Endothelial cell (in vitro differentiated cells): ENCODE data around the gene MEN1. TPM values are rescaled to one million over a fixed set of nuclear protein-coding genes. Genes with fewer than 3 reads are reported as not detected.

Experiments used
- DNase-seq: peaks from one replicate; pipeline ENCODE4 v3.0.0; 2021; ENCODE audit warnings: low spot score
- H3K27ac Mint-ChIP-seq: one replicate; pipeline ENCODE4 v1.8.0; 2021; ENCODE audit warnings: mixed read lengths, inconsistent platforms; ENCODE audit not compliant: unreplicated experiment
- H3K27me3 Mint-ChIP-seq: one replicate; pipeline ENCODE4 v1.8.0; 2021; ENCODE audit warnings: mild to moderate bottlenecking, moderate library complexity, mixed read lengths, inconsistent platforms; ENCODE audit not compliant: unreplicated experiment
- H3K36me3 Mint-ChIP-seq: one replicate; pipeline ENCODE4 v1.8.0; 2021; ENCODE audit warnings: mild to moderate bottlenecking, low read depth, mixed read lengths, inconsistent platforms; ENCODE audit not compliant: unreplicated experiment
- H3K4me1 Mint-ChIP-seq: one replicate; pipeline ENCODE4 v1.8.0; 2021; ENCODE audit warnings: mild to moderate bottlenecking, mixed read lengths, inconsistent platforms; ENCODE audit not compliant: unreplicated experiment
- H3K4me3 Mint-ChIP-seq: one replicate; pipeline ENCODE4 v1.8.0; 2021; ENCODE audit warnings: mild to moderate bottlenecking, mixed read lengths, inconsistent platforms; ENCODE audit not compliant: unreplicated experiment
- H3K9me3 Mint-ChIP-seq: one replicate; pipeline ENCODE4 v1.8.0; 2021; ENCODE audit warnings: mixed read lengths, inconsistent platforms; ENCODE audit not compliant: unreplicated experiment
- CTCF ChIP-seq: fragments of 200-600 bp; sonication (generic); IDR thresholded peaks from one replicate; pipeline ENCODE4 v1.5.0; 2021; ENCODE audit warnings: antibody characterized with exemption; ENCODE audit not compliant: unreplicated experiment
- total RNA-seq: library from RNA; stranded (reverse); fragmentation: NEBNext Ultra II Directional; extraction: Animal tissue kit (Norgen Biotek cat#: 25700); gene quantifications from one replicate; pipeline ENCODE4 v1.2.1, GENCODE V29; 2021; ENCODE audit not compliant: unreplicated experiment

MEN1 gene
- total RNA-seq, 1 donor from 2014 or later = 56.3 TPM

GRCh38 chr11:64759722-64760719, 50.3 kb downstream of the MEN1 start, which contains the start of gene PYGM:
PYGM (minus strand) TSS chr11:64759974; CDS start chr11:64759898, 76 bp downstream.
- H3K27ac Mint-ChIP-seq = no peak within 1 kb of the TSS
- peaks cover 37% of the 10 kb centered on the region for H3K4me1 Mint-ChIP-seq
- DNase-seq = no peak
- TF ChIP-seq CTCF = no peak
- H3K27me3 Mint-ChIP-seq = peaks cover 8% of the 10 kb centered on the region
- H3K36me3 Mint-ChIP-seq = peaks cover 30% of the 10 kb centered on the region
- H3K9me3 Mint-ChIP-seq = no peaks in the 10 kb centered on the region
- no peak within 1 kb of the TSS for H3K4me3 Mint-ChIP-seq

GRCh38 chr11:64759131-64759721, 51.1 kb downstream of the MEN1 start:
- Mint-ChIP-seq H3K9me3 (no peaks in the 10 kb centered on the region), H3K27me3 (peaks cover 8% of the 10 kb centered on the region), H3K27ac (no peak overlapping the region), H3K36me3 (peaks cover 22% of the 10 kb centered on the region), H3K4me1 (peaks cover 29% of the 10 kb centered on the region), H3K4me3 (no peak overlapping the region)
- no peak for TF ChIP-seq CTCF
- no peak for DNase-seq

- H3K9me3 Mint-ChIP-seq = no peaks in the 10 kb centered on the region
Observed at GRCh38 chr11:64758330-64759079, 51.8 kb downstream of the MEN1 start.

GRCh38 chr11:64757549-64758329, 52.6 kb downstream of the MEN1 start:
- H3K4me3 Mint-ChIP-seq = no peak overlapping the region
- no peak overlapping the region for H3K27ac Mint-ChIP-seq
- H3K36me3 Mint-ChIP-seq = peaks cover 10% of the 10 kb centered on the region
- peaks cover 15% of the 10 kb centered on the region for H3K4me1 Mint-ChIP-seq
- TF ChIP-seq CTCF = no peak
- H3K9me3 Mint-ChIP-seq = no peaks in the 10 kb centered on the region
- DNase-seq = no peak
- H3K27me3 Mint-ChIP-seq = peaks cover 12% of the 10 kb centered on the region

More at GRCh38 chr11:64758330-64759079, 51.8 kb downstream of the MEN1 start:
- Mint-ChIP-seq H3K4me1 (peaks cover 22% of the 10 kb centered on the region), H3K27me3 (peaks cover 8% of the 10 kb centered on the region), H3K36me3 (peaks cover 15% of the 10 kb centered on the region), H3K4me3 (no peak overlapping the region), H3K27ac (no peak overlapping the region)
- DNase-seq = no peak
- no peak for TF ChIP-seq CTCF
